Motor neuron (in vitro differentiated cells): ENCODE data around the gene EBF4. TPM values are rescaled to one million over a fixed set of nuclear protein-coding genes. Genes with fewer than 3 reads are reported as not detected.
A peak's percentile ranks its signal among the peaks of the same experiment; 100 is the strongest.

Experiments
- ATAC-seq, 8 experiments: fragments of 200-7000 bp; cut with Tn5 transposase; replicated peaks in 6 of 8; 2 replicates each; pipeline ENCODE4 v1.8.0; 2021; ENCODE audit warnings: mild to moderate bottlenecking in 8 of 8, moderate library complexity in 8 of 8
- H3K27ac ChIP-seq, 2 donors: fragments of 250-450 bp; sonication (Bioruptor Pico); 2 replicates each; pipeline ENCODE4 v1.9.0; 2021; ENCODE audit warnings: antibody characterized with exemption in 2 of 2, mild to moderate bottlenecking in 2 of 2, moderate library complexity in 1 of 2
- H3K4me1 ChIP-seq, 2 donors: fragments of 250-450 bp; sonication (Bioruptor Pico); replicated peaks in 1 of 2; 2 replicates each; pipeline ENCODE4 v1.6.1; 2021; ENCODE audit warnings: antibody characterized with exemption in 2 of 2, mild to moderate bottlenecking in 2 of 2, moderate library complexity in 1 of 2
- H3K4me3 ChIP-seq, 5 donors: fragments of 250-450 bp; sonication (Bioruptor Pico); 2 replicates each; pipeline ENCODE4 v1.9.0; 2021; ENCODE audit warnings: antibody characterized with exemption in 5 of 5, mild to moderate bottlenecking in 5 of 5, moderate library complexity in 4 of 5
- WGBS, 10 experiments: fragments of 450-650 bp; shearing (Covaris generic); methylation state at CpG; one replicate each; pipeline ENCODE4 v1.0.0; 2022; 5-methylcytosine and 5-hydroxymethylcytosine counted together
- in situ Hi-C, 9 experiments: fragments of 400-800 bp; cut with MboI; loops; one replicate each; pipeline ENCODE4 v1.15.0; 2021; ENCODE audit warnings: low sequenced_read_pairs in 9 of 9, low pct_unique_long_range_greater_than_20kb in 2 of 9; ENCODE audit not compliant: unreplicated experiment in 9 of 9
- total RNA-seq, 8 experiments: library from RNA; unstranded; fragments of 300-600 nt; gene quantifications; 2 replicates each; pipeline versions ENCODE4 v1.2.3 to v1.2.4, GENCODE V29; 2022

Gene EBF4
- total RNA-seq, 8 experiments from 2014 or later = 1.4 to 14.3 (median 8.2) TPM

DNA sequence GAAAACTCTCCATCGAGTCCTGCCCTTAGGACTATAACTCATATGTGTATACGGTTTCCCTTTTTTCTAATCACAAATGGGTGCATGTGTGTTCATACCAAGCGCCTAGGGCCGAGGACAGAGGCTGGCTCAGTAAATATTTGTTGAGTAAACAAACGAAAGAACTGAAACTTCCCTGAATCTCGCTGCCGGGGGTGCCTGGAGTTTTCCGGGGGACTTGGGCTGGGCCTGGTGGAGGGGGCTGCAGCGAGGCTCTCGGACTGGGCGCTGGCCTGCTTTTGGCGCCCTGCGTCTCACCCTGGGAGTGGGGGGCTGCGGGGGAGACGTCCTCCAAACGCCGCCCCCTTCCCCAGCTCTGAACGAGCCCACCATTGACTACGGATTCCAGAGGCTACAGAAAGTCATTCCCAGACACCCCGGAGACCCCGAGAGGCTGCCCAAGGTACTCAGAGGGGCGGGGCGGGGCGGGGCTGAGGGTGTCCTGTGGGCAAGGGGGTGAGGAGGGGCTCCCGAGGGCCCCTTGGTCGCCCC, 58.8 kb downstream of the EBF4 start:
- in situ Hi-C loops = no loop called here
- H3K4me1 ChIP-seq = no peaks in the 10 kb centered on the region
- 0 to 8% (median 2%) methylated on average over 2 to 8 of the region's 26 CpGs; no CpG with 5 or more reads in 3 of the 10 experiments for WGBS, 10 experiments
- no peak overlapping the region for H3K4me3 ChIP-seq
- H3K27ac ChIP-seq = no peak overlapping the region
- peak in 4 of 8 experiments; percentile 3 to 50 (median 13) for ATAC-seq

DNA sequence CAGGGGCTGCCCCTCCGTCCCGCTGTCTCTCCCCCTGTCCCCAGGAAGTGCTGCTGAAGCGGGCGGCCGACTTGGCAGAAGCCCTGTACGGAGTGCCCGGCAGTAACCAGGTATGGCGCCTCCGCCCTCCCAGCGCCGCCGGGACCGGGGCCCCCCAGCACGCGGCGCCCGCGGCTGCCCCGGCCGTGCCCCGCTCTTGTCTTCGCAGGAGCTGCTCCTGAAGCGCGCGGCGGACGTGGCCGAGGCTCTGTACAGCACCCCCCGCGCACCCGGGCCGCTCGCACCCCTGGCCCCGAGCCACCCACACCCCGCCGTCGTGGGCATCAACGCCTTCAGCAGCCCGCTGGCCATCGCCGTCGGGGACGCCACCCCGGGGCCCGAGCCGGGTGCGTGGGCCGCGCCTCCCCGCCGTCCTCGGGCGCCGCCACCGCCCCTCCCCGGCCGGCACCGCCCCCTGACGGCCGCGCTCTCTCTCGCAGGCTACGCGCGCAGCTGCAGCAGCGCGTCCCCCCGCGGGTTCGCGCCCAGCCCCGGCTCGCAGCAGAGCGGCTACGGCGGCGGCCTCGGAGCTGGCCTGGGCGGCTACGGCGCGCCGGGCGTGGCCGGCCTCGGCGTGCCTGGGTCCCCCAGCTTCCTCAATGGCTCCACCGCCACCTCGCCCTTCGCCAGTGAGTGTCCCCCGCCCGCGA, 59.4 kb downstream of the EBF4 start:
- WGBS, 10 experiments = 7% methylated on average over 3 of the region's 93 CpGs; no CpG with 5 or more reads in 9 of the 10 experiments
- peak; percentile 25 to 73 (median 47) for ATAC-seq

DNA sequence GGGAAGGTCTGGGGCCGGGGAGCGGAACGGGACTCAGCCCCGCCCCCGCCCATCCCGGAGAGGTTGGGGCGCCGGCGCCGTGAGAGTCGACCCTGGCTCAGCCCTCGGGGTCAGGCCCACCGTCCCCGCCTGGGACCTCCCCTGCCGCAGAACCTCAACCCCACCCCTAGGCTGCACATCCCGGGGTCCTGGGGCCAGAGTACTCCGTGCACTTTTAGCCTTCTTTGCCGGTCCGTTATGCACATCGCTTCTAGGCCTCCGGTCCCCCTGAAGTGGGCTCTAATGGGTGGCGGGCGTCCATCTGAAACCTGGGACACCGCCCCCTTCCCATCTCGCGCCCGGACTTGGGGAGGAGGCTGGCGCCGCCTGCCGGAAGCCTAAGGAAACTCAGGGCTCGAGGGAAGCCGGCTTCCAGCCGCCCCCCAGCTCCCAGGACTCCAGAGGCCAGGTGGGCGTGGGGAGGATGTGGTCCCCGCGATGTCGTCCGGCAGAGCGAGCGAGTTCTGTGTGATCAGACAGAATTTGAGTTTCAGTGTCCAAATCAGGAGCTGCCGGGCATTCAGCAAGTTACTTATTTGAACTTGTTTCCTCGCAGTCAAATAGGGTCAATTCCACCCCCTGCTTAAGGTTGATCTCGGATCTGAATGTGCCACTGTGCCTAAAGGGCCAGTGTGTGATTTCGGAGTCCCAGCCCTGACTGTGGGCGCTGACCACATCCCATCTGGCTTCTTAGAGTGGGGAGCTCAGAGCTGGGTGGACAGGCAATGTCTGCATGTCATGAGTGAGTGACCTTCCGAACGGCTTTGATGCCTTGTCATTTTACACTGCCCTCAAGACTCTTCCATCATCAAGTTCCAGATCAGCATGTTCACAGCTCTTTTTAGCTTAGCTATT, 60.2 kb downstream of the EBF4 start:
- ATAC-seq = peak in 7 of 8 experiments; percentile 0 to 60 (median 28)
- 4 to 80% (median 11%) methylated on average over 1 to 20 of the region's 47 CpGs; no CpG with 5 or more reads in 6 of the 10 experiments for WGBS, 10 experiments
- in situ Hi-C loops = no loop called here
- Histone ChIP-seq H3K4me1 (no peaks in the 10 kb centered on the region), H3K27ac (no peak overlapping the region), H3K4me3 (peak overlapping the region in 4 of 5 donors; percentile 15 to 28 (median 18))

More for the DNA sequence above, 59.4 kb downstream of the EBF4 start:
- Histone ChIP-seq H3K4me3 (peak overlapping the region in 4 of 5 donors; percentile 15 to 28 (median 18)), H3K27ac (no peak overlapping the region), H3K4me1 (no peaks in the 10 kb centered on the region)
- in situ Hi-C loops = no loop called here

DNA sequence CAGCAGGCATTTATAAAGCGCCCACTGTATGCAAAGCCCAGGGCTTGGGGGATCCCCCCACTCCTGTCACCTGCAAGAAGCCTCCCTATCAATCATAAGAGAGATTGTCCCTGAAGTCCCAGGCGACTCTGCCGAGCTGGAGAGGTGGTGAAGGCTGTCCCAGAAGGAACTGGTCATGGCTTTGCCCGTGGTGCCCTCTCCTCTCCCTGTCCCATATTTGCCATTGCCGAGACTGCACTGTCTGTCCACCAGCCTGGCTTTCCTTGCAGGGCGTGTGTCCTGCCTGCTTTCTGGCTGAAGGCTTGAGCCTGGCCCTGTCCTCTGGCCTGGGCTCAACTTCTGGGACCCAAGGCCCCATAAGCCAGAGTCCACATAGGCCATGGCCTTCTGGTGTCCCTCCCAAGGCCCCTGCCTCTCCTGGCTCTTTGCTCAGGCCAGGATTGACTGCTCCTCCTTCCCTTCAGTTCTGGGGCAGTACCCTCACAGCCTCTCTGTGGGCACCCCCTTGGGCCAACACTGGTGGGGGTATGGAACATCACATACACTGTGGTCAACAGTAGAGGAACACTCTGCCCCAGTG, 61.0 kb downstream of the EBF4 start:
- no peak for ATAC-seq
- in situ Hi-C loops = no loop called here
- no peaks in the 10 kb centered on the region for H3K4me1 ChIP-seq
- 50 to 100% (median 100%) methylated on average over 1 to 2 of the region's 6 CpGs; no CpG with 5 or more reads in 5 of the 10 experiments for WGBS, 10 experiments
- no peak overlapping the region for H3K4me3 ChIP-seq
- no peak overlapping the region for H3K27ac ChIP-seq

DNA sequence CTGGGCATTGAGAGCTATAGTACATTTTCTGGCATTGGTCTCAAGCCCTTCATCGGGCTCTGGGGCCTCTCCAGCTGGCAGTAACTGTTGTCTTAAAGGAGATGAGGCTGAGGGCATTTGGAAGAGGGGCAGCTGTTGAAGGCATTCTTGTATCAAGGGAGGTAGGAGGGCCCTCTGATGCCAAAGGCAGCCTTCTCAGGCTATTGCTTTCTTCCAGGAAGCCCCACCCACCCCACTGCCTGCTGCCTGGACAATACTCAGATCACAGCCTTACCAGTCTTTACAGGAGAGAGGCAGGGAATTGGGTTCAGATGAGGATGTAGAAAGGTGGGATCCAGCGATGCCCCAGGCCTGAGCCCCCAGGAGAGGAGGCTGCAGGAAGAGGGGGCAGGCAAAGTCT, 61.8 kb downstream of the EBF4 start:
- in situ Hi-C loops = no loop called here
- 25 to 54% (median 38%) methylated on average over 1 to 2 of the region's 2 CpGs; no CpG with 5 or more reads in 6 of the 10 experiments for WGBS, 10 experiments
- peak in 1 of 8 experiments; percentile 13 for ATAC-seq

DNA sequence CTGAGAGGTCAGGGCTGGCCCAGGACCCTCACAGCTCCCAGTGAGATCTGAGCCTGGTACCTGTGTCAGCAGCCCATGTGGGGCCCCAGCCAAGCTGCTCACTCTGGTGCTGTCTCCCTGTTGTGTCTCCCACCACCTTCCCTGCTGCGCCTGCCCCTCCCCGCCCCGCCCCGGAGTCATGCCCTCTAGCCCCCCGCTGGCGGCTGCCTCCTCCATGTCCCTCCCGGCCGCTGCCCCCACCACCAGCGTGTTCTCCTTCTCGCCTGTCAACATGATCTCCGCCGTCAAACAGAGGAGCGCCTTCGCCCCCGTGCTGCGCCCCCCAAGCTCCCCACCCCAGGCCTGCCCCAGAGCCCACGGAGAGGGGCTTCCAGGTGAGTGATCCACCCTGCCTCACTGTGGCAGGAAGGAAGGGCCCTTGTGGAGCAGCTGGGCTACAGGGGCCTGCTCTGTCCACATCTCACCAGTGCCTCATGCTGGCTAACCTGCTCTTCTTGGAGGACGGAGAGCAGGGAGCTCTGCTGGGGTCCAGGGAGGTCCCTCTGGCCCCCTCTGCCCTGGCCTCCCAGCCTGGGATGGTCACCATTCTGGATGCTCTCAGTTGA, 63.0 kb downstream of the EBF4 start:
- no peak overlapping the region for H3K27ac ChIP-seq
- H3K4me1 ChIP-seq = no peaks in the 10 kb centered on the region
- H3K4me3 ChIP-seq = no peak overlapping the region
- no CpG with 5 or more reads among the region's 18 CpGs for WGBS, 10 experiments
- ATAC-seq = no peak
- in situ Hi-C loops = no loop called here

More for the DNA sequence above, 61.8 kb downstream of the EBF4 start:
- H3K4me1 ChIP-seq = no peaks in the 10 kb centered on the region
- no peak overlapping the region for H3K27ac ChIP-seq
- no peak overlapping the region for H3K4me3 ChIP-seq

DNA sequence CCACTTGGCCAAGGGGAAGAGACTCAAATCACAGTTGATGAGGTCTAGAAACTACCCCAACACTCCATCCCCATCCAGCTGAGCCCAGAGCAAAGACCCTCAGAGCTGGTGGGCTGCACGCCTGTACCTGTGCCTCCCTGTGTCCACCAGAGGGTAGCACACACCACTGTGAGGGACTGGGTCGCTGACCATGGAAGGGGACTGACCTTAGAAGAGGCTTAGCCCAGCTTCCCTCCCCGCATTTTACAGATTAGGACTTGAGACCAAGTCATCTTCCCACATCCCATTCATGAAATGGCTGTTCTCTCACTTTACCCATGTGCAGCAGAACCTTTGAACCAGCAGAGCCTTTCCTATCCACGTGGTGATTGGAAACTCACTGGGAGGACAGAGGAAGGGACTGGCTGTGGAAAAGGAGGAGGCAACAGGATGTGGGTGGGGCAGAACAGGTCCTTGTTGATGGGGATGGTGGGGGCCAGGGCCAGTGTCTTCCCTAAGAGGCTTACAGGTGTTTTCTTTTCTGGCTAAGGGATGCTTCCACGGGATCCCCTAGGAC, 63.6 kb downstream of the EBF4 start:
- WGBS, 10 experiments = 0 to 83% (median 56%) methylated on average over 1 to 4 of the region's 5 CpGs; no CpG with 5 or more reads in 4 of the 10 experiments

DNA sequence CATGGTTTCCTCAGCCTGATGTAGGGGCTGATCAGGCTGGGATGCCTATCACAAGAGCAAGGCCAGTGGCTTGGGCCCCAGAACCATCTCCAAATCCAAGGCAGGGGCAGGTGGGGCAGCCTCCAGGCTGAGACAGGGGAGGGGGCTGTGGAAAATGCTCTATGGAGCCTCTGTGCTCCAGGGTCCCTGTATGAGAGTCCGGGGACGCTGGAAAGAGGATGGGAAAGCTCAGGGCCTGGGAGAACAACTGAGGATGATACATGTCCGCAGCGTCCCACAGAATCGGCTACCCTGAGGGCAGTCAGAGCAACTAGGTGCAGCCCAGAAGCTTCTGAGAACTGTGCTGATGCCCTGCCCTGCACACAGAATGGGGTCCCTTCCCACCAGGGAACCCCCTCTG, 64.4 kb downstream of the EBF4 start:
- no CpG with 5 or more reads among the region's 5 CpGs for WGBS, 10 experiments
- in situ Hi-C loops = no loop called here
- Histone ChIP-seq H3K27ac (no peak overlapping the region), H3K4me1 (no peaks in the 10 kb centered on the region), H3K4me3 (no peak overlapping the region)
- no peak for ATAC-seq

More for the DNA sequence above, 63.6 kb downstream of the EBF4 start:
- ATAC-seq = peak in 7 of 8 experiments; percentile 11 to 63 (median 42)
- in situ Hi-C loops = no loop called here
- no peaks in the 10 kb centered on the region for H3K4me1 ChIP-seq
- H3K27ac ChIP-seq = no peak overlapping the region
- H3K4me3 ChIP-seq = no peak overlapping the region

DNA sequence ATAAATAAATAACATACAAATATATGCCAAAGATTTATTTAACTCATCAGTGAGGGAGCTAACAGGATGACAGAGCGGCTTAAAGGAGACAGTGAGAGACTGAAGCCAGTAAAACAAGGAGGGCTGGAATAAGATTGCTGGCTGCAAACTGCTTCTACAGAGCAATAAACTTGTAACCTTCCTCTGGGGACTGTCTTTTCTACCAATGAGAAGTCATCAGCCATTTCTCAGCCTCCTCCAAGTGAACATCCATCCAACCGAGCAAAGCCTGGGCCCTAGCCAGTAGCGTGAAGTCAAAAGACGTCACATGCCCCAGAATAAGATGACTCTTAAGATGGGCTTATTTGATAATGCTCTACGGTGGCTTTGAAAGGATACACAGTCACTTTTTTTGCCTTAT, 65.4 kb downstream of the EBF4 start:
- Histone ChIP-seq H3K4me1 (no peaks in the 10 kb centered on the region), H3K27ac (no peak overlapping the region), H3K4me3 (no peak overlapping the region)
- WGBS, 10 experiments = 58 to 100% (median 75%) methylated on average over 1 to 5 of the region's 5 CpGs; no CpG with 5 or more reads in 3 of the 10 experiments
- no peak for ATAC-seq
- in situ Hi-C loops = no loop called here

DNA sequence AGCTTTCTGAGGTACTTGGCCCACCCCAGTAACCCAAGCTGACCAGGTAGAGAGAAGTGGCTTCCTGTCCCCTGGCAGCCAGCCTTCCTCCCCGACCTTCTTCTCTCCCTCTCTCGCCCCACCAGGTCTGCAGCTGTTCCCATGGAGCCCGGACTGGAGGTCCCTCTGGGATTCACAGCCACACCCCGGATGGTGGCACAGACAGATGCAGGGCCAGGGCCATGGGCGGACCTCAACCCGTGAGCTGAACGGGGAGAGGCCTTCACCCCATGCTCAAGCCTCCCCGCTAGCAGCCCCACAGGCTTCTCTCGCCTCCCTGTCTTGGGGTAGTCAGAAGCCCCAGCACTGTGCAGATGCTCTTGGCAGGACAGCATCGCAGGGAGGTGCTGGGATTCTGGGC, 66.6 kb downstream of the EBF4 start:
- in situ Hi-C loops = no loop called here
- WGBS, 10 experiments = 72 to 100% (median 78%) methylated on average over 1 to 3 of the region's 10 CpGs; no CpG with 5 or more reads in 7 of the 10 experiments
- ATAC-seq = no peak
- Histone ChIP-seq H3K27ac (no peak overlapping the region), H3K4me3 (no peak overlapping the region), H3K4me1 (no peaks in the 10 kb centered on the region)

DNA sequence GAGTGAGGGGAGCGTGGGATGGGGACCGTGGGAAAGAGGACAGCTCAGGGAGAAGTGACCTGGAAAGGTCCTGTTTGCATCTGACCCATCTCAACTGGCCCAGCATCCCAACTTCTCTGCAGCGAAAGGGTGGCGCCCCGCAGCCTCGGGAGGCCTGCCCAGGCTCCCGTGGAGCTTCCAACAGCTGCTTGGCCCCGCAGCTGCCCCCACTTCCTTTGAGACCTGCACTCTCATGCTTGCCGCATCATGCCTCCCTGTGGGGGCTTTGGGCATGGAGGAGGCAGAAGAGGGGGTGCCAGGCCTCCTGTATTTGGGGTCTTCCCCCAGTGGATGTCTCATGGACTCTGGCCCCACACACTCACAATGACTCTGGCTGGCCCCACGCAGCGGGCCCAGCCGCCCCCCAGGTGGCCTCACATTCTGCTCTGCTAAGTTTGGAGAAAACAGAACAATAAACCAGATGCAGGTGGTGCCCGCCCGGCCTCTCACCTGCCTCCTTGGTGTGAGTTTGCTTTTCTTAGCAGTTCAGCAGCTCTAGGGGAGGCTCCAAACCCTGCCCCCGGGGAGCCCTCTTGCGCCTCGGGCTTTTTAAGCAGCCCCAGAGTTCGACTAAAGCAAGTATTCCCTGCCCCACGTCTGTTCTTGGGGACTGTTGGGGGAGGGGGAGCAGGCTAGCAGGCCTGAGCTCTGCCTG, 67.2 kb downstream of the EBF4 start:
- no peak for ATAC-seq
- no peak overlapping the region for H3K4me3 ChIP-seq
- in situ Hi-C loops = no loop called here
- H3K27ac ChIP-seq = no peak overlapping the region
- WGBS, 10 experiments = 0 to 90% (median 44%) methylated on average over 2 to 11 of the region's 19 CpGs; no CpG with 5 or more reads in 5 of the 10 experiments
- no peaks in the 10 kb centered on the region for H3K4me1 ChIP-seq
